Measurements from ENCODE around the gene PC.

Gene PC

DNA sequence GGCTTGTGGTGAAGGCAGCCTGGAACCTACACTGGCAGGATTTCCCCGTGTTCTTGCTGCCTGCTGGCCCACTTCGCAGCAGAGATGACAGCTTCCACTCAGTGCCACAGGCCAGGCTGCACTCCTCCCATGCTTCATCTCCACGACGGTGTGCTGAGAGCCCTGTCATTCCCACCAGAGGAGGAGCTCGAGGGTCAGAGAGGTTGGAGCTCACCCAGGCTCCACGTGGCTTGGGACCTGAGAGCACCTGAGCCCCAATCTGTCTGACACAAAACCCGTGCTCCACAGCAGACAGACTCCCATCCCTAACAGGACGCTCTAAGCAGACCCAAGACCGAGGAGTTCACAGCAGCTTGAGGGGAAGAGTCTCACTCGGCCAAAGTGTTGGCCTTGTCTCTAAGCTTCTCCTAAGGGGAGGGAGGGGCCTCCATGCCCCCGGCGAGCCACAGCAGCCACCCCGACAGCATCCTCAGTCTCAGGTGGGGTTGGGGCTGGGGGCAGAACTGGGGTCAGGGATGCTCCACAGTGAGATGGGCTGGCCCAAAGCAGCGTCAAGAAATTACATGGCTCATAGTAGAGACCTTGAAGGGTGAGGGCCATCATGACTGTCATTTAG, 90.7 kb downstream of the PC start:
- peak; percentile 94 for DNase-seq (ENCODE audit: low spot score)

DNA sequence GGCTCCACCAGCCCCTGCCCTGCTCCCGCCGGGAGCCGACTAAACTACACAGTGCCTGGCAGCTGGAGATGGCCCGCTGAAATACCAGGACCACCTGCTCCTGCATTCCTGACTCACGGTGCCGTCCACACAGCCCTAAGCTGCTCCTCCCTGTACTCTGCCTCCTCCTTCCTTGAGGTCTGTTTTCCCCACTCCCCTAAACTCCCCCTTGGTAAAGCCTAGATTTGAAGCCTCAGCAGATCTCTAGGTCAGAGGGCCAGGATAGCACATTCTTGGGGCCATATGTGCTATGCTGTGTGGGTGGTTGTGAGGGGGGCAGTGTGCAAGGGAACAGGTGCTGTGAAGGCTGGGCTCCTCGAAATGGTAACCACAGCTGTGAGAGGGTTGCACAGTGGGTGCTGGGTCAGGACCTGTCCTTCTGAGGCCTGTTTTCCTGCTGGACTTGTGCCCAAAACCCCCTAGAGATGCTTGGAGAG, 91.6 kb downstream of the PC start:
- no peak for DNase-seq (ENCODE audit: low spot score)

- DNase-seq (ENCODE audit: low spot score): no peak
Observed at GRCh38 chr11:66866007-66866406, 92.2 kb downstream of the PC start.

GRCh38 chr11:66864924-66865697, 93.1 kb downstream of the PC start:
- DNase-seq (ENCODE audit: low spot score): no peak

DNA sequence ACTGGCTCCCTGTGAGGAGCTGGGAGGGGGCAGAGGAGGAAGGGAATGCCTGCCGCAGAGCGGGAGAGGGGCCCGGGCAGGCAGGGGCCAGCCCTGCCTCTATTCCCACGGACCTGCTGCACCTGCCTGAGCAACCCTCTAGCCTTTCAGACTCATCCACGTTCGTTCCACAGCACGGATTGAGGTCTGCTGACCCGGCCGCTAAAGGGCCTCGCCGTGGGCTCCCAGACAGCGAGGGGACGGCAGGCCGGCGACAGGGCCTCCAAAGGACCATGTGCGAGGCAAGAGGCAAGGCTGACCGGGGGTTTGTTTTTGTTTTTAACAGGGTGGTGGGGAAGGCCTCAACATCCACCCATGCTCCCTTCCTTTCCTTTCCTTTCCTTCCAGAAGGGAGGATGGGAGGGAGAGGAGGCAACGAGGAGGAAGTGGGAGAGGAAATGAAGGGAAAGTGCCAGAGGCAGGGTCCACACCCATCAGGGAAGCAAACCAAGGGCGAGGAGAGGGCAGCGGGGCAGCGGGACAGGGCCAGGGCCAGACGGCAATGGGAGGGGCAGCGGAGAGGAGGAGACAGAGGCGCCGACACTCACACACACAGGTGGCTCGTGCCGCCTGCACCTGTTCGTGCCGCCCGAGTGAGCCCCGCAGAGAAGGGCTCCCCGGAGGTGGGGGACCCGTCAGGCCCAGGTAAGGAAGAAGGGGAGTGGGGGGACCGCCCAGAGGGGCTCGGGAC, 93.8 kb downstream of the PC start:
- no peak for DNase-seq (ENCODE audit: low spot score)

DNA sequence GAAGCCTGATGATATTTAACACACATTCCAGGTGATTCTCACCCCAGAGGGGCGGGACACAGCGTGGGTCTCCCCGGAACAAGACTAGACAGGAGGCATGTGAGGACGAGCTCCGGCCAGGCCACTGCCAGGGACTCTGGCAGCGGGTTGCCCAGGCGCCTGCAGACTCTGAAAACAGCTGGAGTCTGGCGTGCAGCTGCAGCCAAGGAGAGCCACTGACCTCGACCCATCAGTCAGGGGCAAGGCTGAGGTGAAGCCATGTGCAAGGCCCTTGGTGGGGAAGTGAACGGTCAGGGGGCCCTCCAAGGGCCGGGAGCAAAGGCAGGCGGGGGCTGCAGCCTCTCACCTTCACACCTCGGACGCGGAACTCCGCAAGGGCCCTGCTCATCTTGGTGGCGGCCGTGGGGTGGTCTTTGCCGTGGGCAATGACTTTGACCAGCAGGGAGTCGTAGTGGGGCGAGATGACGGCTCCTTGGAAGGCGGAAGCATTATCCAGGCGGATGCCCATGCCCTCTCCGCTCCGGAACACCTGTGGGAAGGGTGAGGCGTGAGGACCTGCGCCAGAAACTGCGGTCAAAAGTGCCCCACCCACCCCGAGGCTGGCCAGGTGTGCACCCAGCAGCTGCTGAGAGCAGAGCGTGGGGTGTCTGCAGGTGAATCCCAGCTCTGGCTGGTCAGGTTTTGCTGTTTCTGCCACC, 94.6 kb downstream of the PC start:
- no peak for DNase-seq (ENCODE audit: low spot score)

- no peak for DNase-seq (ENCODE audit: low spot score)
Observed at GRCh38 chr11:66862559-66863037, 95.6 kb downstream of the PC start.

- DNase-seq (ENCODE audit: low spot score): no peak
Observed at GRCh38 chr11:66861774-66862558, 96.2 kb downstream of the PC start.

DNA sequence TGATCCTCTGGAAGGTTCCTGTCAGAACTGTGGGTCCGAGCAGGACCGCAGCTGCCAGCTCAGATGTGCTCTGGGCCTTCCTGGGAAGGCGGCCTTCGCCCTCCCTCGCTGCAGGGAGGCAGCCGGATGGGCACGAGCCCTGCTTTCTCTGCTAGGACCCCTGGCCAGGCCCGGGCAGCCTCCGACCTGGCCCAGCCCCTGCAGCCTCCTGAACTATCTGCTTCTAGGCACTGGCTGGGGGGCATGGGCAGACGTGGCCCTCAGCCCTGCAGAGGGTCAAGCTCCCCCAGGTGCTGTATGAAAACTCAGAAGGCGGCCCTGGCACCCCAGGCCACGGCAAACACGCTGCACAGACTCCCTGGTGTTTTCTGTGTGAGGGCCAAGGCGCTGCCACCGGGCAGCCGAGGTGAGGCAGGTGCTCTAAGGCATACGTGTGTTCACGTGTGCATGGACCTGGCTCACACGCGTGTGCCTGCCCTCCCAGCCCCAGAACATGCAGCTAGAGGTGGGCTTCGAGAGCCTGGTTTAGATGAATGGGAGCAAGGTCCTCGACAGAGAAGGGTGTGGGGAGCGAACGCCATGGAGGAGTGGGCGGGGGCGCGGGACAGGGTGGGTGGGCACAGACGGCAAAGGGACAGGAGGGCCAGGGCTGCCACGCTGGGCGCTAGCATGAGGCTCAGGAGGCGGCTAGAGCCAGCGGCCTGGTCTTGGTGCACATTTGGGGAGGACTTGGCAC, 97.0 kb downstream of the PC start:
- no peak for DNase-seq (ENCODE audit: low spot score)

DNA sequence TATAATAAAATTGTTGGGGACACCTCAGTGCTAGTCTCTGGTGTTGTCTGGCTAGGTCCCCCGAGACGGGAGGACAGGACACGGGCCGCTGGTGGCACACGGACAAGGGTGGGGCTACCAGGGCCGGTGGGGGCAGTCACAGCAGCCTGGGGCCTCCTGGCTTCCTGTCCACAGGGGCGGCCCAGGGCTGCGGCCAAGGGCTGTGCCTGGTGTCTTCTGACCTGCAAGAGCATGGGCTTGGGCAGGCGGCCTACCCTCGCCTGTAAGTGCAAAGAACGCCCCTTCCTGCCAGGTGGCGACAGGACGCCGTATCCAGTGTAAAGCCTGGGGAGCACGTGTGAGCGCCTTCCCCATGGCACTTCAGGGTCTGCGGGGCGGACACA, 97.7 kb downstream of the PC start:
- no peak for DNase-seq (ENCODE audit: low spot score)

GRCh38 chr11:66859686-66860448, 98.3 kb downstream of the PC start:
- no peak for DNase-seq (ENCODE audit: low spot score)

DNA sequence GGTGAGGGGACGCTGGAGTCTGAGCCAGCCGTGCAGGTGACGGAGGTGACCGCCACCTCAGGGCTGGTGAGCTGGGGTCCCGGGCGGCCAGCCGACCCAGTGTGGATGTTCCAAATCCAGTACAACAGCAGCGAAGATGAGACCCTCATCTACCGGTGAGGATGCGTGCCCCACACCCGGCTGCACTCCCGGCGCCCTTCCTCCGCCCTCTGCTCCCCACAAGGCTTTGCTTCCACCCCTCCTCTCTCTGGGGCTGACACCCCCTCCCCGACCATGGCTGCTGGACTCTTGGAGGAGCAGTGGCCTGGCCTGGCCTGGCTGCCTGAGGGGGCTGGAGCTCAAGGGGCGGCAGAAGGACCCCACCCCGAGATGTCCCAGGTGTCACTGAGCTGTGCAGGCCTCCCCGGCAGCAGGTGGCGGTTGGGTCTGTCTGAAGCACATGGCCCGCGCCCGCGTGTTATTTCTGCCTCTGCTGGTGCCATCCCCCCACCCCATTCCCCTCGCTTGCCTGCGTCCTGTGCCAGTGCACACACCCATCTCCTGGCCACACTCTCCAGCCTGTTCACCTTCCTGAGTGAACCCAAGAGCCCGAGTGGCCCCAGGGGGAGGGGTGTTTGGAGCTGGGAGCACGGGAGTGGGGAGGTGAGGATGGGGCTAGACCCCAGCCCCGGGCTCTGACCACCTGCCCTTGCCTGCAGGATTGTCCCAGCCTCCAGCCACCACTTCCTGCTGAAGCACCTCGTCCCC, 99.1 kb downstream of the PC start:
- DNase-seq (ENCODE audit: low spot score): no peak

GRCh38 chr11:66858186-66858938, 99.8 kb downstream of the PC start:
- no peak for DNase-seq (ENCODE audit: low spot score)

DNA sequence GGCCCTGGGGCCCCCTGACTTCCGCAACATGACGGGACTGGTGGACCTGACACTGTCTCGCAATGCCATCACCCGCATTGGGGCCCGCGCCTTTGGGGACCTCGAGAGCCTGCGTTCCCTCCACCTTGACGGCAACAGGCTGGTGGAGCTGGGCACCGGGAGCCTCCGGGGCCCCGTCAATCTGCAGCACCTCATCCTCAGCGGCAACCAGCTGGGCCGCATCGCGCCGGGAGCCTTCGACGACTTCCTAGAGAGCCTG, 100.3 kb downstream of the PC start:
- DNase-seq (ENCODE audit: low spot score): no peak

DNA sequence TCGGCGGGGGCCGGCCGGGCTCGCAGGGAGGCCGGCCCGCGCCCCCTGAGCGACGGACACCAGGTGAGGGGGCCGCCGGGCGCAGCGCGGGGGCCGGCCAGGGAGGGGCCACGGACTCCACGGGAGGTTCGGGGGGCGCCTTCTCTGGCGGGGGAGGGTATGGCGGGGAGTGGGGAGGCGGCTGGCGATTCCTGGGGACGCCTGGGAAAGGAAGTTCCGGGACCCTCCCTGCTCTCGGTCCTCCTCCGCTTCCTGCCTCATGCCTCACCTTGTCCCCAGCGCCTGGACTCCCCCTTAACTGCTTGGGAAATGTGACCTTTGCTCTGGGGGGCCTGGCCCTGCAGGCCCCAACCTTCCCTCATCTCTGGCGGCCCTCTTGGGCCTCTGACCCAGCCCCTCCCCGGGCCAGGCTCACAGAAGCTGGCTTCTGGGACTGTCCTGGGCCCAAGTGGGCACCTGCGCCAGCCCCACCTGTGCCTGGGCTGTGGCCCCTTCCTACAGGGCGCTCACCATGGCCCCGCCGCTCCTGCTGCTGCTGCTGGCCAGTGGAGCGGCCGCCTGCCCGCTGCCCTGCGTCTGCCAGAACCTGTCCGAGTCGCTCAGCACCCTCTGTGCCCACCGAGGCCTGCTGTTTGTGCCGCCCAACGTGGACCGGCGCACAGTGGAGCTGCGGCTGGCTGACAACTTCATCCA, 100.8 kb downstream of the PC start:
- DNase-seq (ENCODE audit: low spot score): no peak

- DNase-seq (ENCODE audit: low spot score): no peak
Observed at GRCh38 chr11:66856496-66857233, 101.5 kb downstream of the PC start, which contains the start of gene LRFN4. Gene LRFN4 (plus strand): TSS chr11:66857064. CDS start chr11:66857745, 681 bp downstream.

All from HuH-7 (cell line).